Measurements from ENCODE around the gene AFF3. TPM values are rescaled to one million over a fixed set of nuclear protein-coding genes. Genes with fewer than 3 reads are reported as not detected.

The AFF3 gene
- total RNA-seq, 1 experiment from 2014 or later, result not detected

GRCh38 chr2:99911736-99912135, 230.7 kb downstream of the AFF3 start:
- ChIA-PET CTCF (no interaction called here), POLR2A (ENCODE audit: low non-redundant PET) (interaction anchor here (0.6 kb wide), 1 partner anchor 303 kb away, joined by 3 read pairs; no protein-coding TSS in a partner anchor)
- no peaks in the 10 kb centered on the region for H3K4me1 ChIP-seq (ENCODE audit: insufficient read depth, low read length, poor library complexity, severe bottlenecking)
- peaks cover 64% of the 10 kb centered on the region for H3K27me3 ChIP-seq (replicated peaks; ENCODE audit: insufficient read depth, low read depth, low read length, poor library complexity)
- no peak for TF ChIP-seq EZH2 (IDR thresholded peaks at IDR 0.05; ENCODE audit: borderline replicate concordance, low read depth, low read length, poor library complexity, severe bottlenecking)
- TF ChIP-seq CTCF (conservative IDR thresholded peaks at IDR 0.05; ENCODE audit: low read depth, low read length), result no peak
- no peak overlapping the region for H3K27ac ChIP-seq (ENCODE audit: low read depth, low read length, poor library complexity, severe bottlenecking)
- H3K9me3 ChIP-seq (ENCODE audit: low read depth, low read length, poor library complexity, severe bottlenecking), result no peaks in the 10 kb centered on the region
- BruUV-seq (replicated peaks), result no TSS peak
- DNase-seq (ENCODE audit: low spot score), result no peak
- H3K36me3 ChIP-seq (ENCODE audit: insufficient read depth, low read length, poor library complexity, severe bottlenecking), result no peaks in the 10 kb centered on the region
- no peak overlapping the region for H3K4me3 ChIP-seq (ENCODE audit: low read depth, low read length, poor library complexity, severe bottlenecking)
- intact Hi-C loops (cut with micrococcal nuclease; ENCODE audit: unreplicated experiment), result no loop called here

- Histone ChIP-seq H3K27ac (ENCODE audit: low read depth, low read length, poor library complexity, severe bottlenecking) (no peak overlapping the region), H3K9me3 (ENCODE audit: low read depth, low read length, poor library complexity, severe bottlenecking) (no peaks in the 10 kb centered on the region), H3K4me1 (ENCODE audit: insufficient read depth, low read length, poor library complexity, severe bottlenecking) (no peaks in the 10 kb centered on the region), H3K27me3 (replicated peaks; ENCODE audit: insufficient read depth, low read depth, low read length, poor library complexity) (peaks cover 64% of the 10 kb centered on the region), H3K4me3 (ENCODE audit: low read depth, low read length, poor library complexity, severe bottlenecking) (no peak overlapping the region), H3K36me3 (ENCODE audit: insufficient read depth, low read length, poor library complexity, severe bottlenecking) (no peaks in the 10 kb centered on the region)
- TF ChIP-seq CTCF (conservative IDR thresholded peaks at IDR 0.05; ENCODE audit: low read depth, low read length) (no peak), EZH2 (IDR thresholded peaks at IDR 0.05; ENCODE audit: borderline replicate concordance, low read depth, low read length, poor library complexity, severe bottlenecking) (no peak)
- intact Hi-C loops (cut with micrococcal nuclease; ENCODE audit: unreplicated experiment), result no loop called here
- ChIA-PET CTCF (no interaction called here), POLR2A (ENCODE audit: low non-redundant PET) (no interaction called here)
- no peak for DNase-seq (ENCODE audit: low spot score)
- BruUV-seq (replicated peaks), result no TSS peak
These were observed 231.5 kb downstream of the AFF3 start for GRCh38 chr2:99910902-99911301.

DNA sequence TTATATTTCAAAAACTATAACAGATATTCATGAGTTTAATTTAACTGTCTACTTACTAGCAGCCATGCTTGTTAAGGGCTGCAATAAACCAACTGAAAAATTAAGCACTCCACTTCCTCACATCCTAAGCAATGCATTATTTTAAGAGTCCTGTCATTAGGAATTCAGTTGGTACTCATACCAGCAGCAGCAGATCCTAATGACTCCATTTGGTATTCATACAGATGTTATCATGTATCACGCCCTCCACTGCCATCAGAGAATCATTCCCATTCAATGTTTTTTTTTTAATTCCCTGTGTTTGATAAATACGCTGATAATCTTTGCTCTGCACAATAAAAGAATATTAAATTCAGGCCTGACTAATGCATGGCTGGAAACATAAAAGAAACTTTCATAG, 236.8 kb downstream of the AFF3 start:
- DNase-seq (ENCODE audit: low spot score), result no peak
- H3K4me1 ChIP-seq (ENCODE audit: insufficient read depth, low read length, poor library complexity, severe bottlenecking), result no peaks in the 10 kb centered on the region
- BruUV-seq (replicated peaks), result no TSS peak
- no peak overlapping the region for H3K27ac ChIP-seq (ENCODE audit: low read depth, low read length, poor library complexity, severe bottlenecking)
- TF ChIP-seq CTCF (conservative IDR thresholded peaks at IDR 0.05; ENCODE audit: low read depth, low read length) (no peak), EZH2 (IDR thresholded peaks at IDR 0.05; ENCODE audit: borderline replicate concordance, low read depth, low read length, poor library complexity, severe bottlenecking) (no peak)
- intact Hi-C loops (cut with micrococcal nuclease; ENCODE audit: unreplicated experiment), result no loop called here
- no peaks in the 10 kb centered on the region for H3K9me3 ChIP-seq (ENCODE audit: low read depth, low read length, poor library complexity, severe bottlenecking)
- CTCF ChIA-PET, result no interaction called here
- POLR2A ChIA-PET (ENCODE audit: low non-redundant PET), result no interaction called here
- no peaks in the 10 kb centered on the region for H3K36me3 ChIP-seq (ENCODE audit: insufficient read depth, low read length, poor library complexity, severe bottlenecking)
- H3K4me3 ChIP-seq (ENCODE audit: low read depth, low read length, poor library complexity, severe bottlenecking), result no peak overlapping the region
- H3K27me3 ChIP-seq (replicated peaks; ENCODE audit: insufficient read depth, low read depth, low read length, poor library complexity), result peaks cover 52% of the 10 kb centered on the region

Measured in A673 (cell line).